ENCODE results near the gene GLRA1.

GLRA1 gene

GRCh38 chr5:151873701-151874100, 51.0 kb downstream of the GLRA1 start:
- TF ChIP-seq CTCF (IDR thresholded peaks at IDR 0.05; ENCODE audit: borderline replicate concordance, insufficient read depth, low read depth, low read length) = no peak
- H3K4me3 ChIP-seq (ENCODE audit: low read depth, low read length) = no peak overlapping the region

GRCh38 chr5:151872701-151873100, 52.0 kb downstream of the GLRA1 start:
- no peak overlapping the region for H3K4me3 ChIP-seq (ENCODE audit: low read depth, low read length)
- TF ChIP-seq CTCF (IDR thresholded peaks at IDR 0.05; ENCODE audit: borderline replicate concordance, insufficient read depth, low read depth, low read length) = no peak

GRCh38 chr5:151870820-151871219, 53.8 kb downstream of the GLRA1 start:
- H3K4me3 ChIP-seq (ENCODE audit: low read depth, low read length) = no peak overlapping the region
- no peak for TF ChIP-seq CTCF (IDR thresholded peaks at IDR 0.05; ENCODE audit: borderline replicate concordance, insufficient read depth, low read depth, low read length)

GRCh38 chr5:151870271-151870670, 54.4 kb downstream of the GLRA1 start:
- H3K4me3 ChIP-seq (ENCODE audit: low read depth, low read length) = no peak overlapping the region
- TF ChIP-seq CTCF (IDR thresholded peaks at IDR 0.05; ENCODE audit: borderline replicate concordance, insufficient read depth, low read depth, low read length) = no peak

GRCh38 chr5:151869843-151870242, 54.8 kb downstream of the GLRA1 start:
- H3K4me3 ChIP-seq (ENCODE audit: low read depth, low read length) = no peak overlapping the region
- no peak for TF ChIP-seq CTCF (IDR thresholded peaks at IDR 0.05; ENCODE audit: borderline replicate concordance, insufficient read depth, low read depth, low read length)

GRCh38 chr5:151868451-151868850, 56.2 kb downstream of the GLRA1 start:
- H3K4me3 ChIP-seq (ENCODE audit: low read depth, low read length) = no peak overlapping the region
- TF ChIP-seq CTCF (IDR thresholded peaks at IDR 0.05; ENCODE audit: borderline replicate concordance, insufficient read depth, low read depth, low read length) = no peak

GRCh38 chr5:151864061-151864748, 60.4 kb downstream of the GLRA1 start:
- TF ChIP-seq CTCF (IDR thresholded peaks at IDR 0.05; ENCODE audit: borderline replicate concordance, insufficient read depth, low read depth, low read length) = no peak
- no peak overlapping the region for H3K4me3 ChIP-seq (ENCODE audit: low read depth, low read length)

Data from GM12875 (cell line).